GM12872 (cell line): Measurements from ENCODE around the gene ZNF574.

Experiments used
- TF ChIP-seq, protein P1 (sequence below): IDR thresholded peaks from 3 replicates; pipeline ENCODE4 v1.5.1; 2011; ENCODE audit warnings: low read depth, mild to moderate bottlenecking, low read length, moderate library complexity; ENCODE audit not compliant: insufficient read depth

ZNF574 gene

DNA sequence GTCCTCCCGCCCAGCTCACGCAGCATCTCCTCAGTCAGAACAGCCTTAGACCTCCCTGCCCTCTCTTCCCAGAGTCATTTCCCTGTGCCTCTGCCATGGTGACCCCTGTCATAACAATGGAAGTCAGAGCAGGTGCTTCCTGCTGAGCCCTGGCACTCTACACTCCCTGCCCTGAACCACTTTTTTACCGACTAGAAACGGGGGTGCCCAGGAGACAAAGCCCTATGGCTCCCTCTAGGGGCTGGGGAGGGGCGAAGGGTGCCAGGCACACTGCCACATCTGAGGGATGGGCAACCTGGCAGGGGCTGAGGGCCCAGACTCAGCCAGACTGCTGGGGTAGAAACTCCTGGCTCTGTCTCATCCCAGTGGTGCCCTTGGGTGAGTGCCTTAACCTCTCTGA, 16.4 kb downstream of the ZNF574 start:
- TF ChIP-seq, protein P1, sequence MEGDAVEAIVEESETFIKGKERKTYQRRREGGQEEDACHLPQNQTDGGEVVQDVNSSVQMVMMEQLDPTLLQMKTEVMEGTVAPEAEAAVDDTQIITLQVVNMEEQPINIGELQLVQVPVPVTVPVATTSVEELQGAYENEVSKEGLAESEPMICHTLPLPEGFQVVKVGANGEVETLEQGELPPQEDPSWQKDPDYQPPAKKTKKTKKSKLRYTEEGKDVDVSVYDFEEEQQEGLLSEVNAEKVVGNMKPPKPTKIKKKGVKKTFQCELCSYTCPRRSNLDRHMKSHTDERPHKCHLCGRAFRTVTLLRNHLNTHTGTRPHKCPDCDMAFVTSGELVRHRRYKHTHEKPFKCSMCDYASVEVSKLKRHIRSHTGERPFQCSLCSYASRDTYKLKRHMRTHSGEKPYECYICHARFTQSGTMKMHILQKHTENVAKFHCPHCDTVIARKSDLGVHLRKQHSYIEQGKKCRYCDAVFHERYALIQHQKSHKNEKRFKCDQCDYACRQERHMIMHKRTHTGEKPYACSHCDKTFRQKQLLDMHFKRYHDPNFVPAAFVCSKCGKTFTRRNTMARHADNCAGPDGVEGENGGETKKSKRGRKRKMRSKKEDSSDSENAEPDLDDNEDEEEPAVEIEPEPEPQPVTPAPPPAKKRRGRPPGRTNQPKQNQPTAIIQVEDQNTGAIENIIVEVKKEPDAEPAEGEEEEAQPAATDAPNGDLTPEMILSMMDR, result peak; percentile 68

- TF ChIP-seq, protein P1, result no peak
Observed at GRCh38 chr19:42093505-42093904, 17.5 kb downstream of the ZNF574 start.

- TF ChIP-seq, protein P1, result no peak
Observed at GRCh38 chr19:42093926-42094325, 18.0 kb downstream of the ZNF574 start.

GRCh38 chr19:42095142-42095813, 19.3 kb downstream of the ZNF574 start:
- TF ChIP-seq, protein P1, result no peak

DNA sequence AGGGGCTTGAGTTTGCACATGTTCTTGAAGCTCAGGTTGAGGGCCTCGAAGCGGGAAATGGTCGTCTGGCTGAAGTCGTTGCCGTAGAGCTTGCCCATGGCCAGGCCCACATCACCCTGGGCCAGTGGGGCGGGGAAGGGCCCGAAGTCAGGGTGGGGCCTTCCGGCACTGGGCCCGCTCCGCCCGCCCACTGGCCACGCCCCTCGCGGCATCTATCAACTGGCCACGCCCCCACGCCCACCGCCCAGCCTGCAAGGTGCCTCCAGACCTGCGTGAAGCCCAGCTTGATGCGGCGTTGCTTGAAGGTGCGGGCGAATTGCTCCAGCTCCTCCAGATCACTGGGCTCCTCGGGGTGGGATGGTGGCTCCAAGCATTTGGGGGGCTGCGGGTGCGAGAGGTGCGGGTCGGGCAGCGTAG, 19.9 kb downstream of the ZNF574 start:
- TF ChIP-seq, protein P1, result no peak

GRCh38 chr19:42096255-42096837, 20.4 kb downstream of the ZNF574 start:
- TF ChIP-seq, protein P1, result no peak

GRCh38 chr19:42097461-42097860, 21.5 kb downstream of the ZNF574 start:
- TF ChIP-seq, protein P1, result no peak
